ENCODE results near the gene SNURF. TPM values are rescaled to one million over a fixed set of nuclear protein-coding genes. Genes with fewer than 3 reads are reported as not detected.

The SNURF gene
- total RNA-seq, 1 experiment from 2014 or later = 50.8 TPM

- no peak for TF ChIP-seq PRDM15 (CRISPR knock-in tag; IDR thresholded peaks at IDR 0.05)
- no peak; the same call in 1 of the 2 replicates for TF ChIP-seq ARID4B (CRISPR knock-in tag; IDR thresholded peaks at IDR 0.05; ENCODE audit: borderline replicate concordance)
- peak; percentile 57; the same call in 1 of the 2 replicates for TF ChIP-seq NFE2L1 (CRISPR knock-in tag; IDR thresholded peaks at IDR 0.05)
- TF ChIP-seq RORB (CRISPR knock-in tag; IDR thresholded peaks at IDR 0.05) = no peak
- TF ChIP-seq IRF2 (CRISPR knock-in tag; IDR thresholded peaks at IDR 0.05; ENCODE audit: borderline replicate concordance, low read depth) = no peak
- TF ChIP-seq MAX (CRISPR knock-in tag; IDR thresholded peaks at IDR 0.05) = no peak
- TF ChIP-seq ZNF138 (CRISPR knock-in tag; conservative IDR thresholded peaks at IDR 0.05) = no peak
- no peak for TF ChIP-seq TEAD4 (CRISPR knock-in tag; IDR thresholded peaks at IDR 0.05)
- no peak for TF ChIP-seq GABPB1 (CRISPR knock-in tag; IDR thresholded peaks at IDR 0.05)
- no peak for TF ChIP-seq RELA (CRISPR knock-in tag; IDR thresholded peaks at IDR 0.05; ENCODE audit: borderline replicate concordance)
- TF ChIP-seq ZNF396 (CRISPR knock-in tag; IDR thresholded peaks at IDR 0.05; ENCODE audit: borderline replicate concordance) = no peak
Observed at GRCh38 chr15:24955531-24955921, 739 bp downstream of the SNURF start (continued).

GRCh38 chr15:24956111-24956838 lies 1.5 kb downstream of the SNURF start:
- Mint-ChIP-seq H3K9me3 (peaks cover 16% of the 10 kb centered on the region; the same call in 1 of the 2 replicates), H3K4me1 (peaks cover 48% of the 10 kb centered on the region), H3K27ac (peak overlapping the region; percentile 97), H3K4me3 (peak overlapping the region; percentile 89), H3K27me3 (ENCODE audit: low read depth) (peaks cover 2% of the 10 kb centered on the region), H3K36me3 (peaks cover 59% of the 10 kb centered on the region)
- ATAC-seq (peak; percentile 74), DNase-seq (ENCODE audit: low spot score) (peak; percentile 67)
- CTCF ChIA-PET = interaction anchor here (0.6 to 1.2 kb wide), 5 partner anchors 72 to 601 kb away, joined by 3 to 4 read pairs (median 3); no protein-coding TSS in a partner anchor
- POLR2A ChIA-PET = interaction anchor here (0.6 to 2.1 kb wide), 14 partner anchors 11 to 259 kb away, joined by 3 to 13 read pairs (median 4); no protein-coding TSS in a partner anchor
- TF ChIP-seq ATF2 (CRISPR knock-in tag; IDR thresholded peaks at IDR 0.05; ENCODE audit: borderline replicate concordance, low read depth) = no peak
- TF ChIP-seq TEAD4 (CRISPR knock-in tag; IDR thresholded peaks at IDR 0.05) = 0 out of 2 replicates have a peak, but pooled peaks have one; percentile 60
- no peak for TF ChIP-seq MAX (CRISPR knock-in tag; IDR thresholded peaks at IDR 0.05)
- TF ChIP-seq FOXK1 (CRISPR knock-in tag; IDR thresholded peaks at IDR 0.05) = 0 out of 2 replicates have a peak, but pooled peaks have one; percentile 25
- no peak for TF ChIP-seq AR (CRISPR knock-in tag; IDR thresholded peaks at IDR 0.05)
- 0 out of 2 replicates have a peak, but pooled peaks have one; percentile 21 for TF ChIP-seq GABPB1 (CRISPR knock-in tag; IDR thresholded peaks at IDR 0.05)
- TF ChIP-seq ARID4B (CRISPR knock-in tag; IDR thresholded peaks at IDR 0.05; ENCODE audit: borderline replicate concordance) = 0 out of 2 replicates have a peak, but pooled peaks have one; percentile 37
- 0 out of 2 replicates have a peak, but pooled peaks have one; percentile 22 for TF ChIP-seq FOXP1 (CRISPR knock-in tag; IDR thresholded peaks at IDR 0.05; ENCODE audit: borderline replicate concordance)

Measured in WTC11 (cell line).